NOMO-1 treated with DMSO at 0.1 percent for 48 hours (cell line): ENCODE data around the gene OR1D5.
"Not testable (repeated sequence)": the region's sequence is repeated elsewhere in the genome, so short reads cannot be mapped to it uniquely, and the experiment has no call there.

Experiments used
- DNase-seq: peaks from one replicate; lab custom pipeline; 2025; ENCODE audit not compliant: unreplicated experiment; lab: John Stamatoyannopoulos, UW

The OR1D5 gene

GRCh38 chr17:3032258-3033247, 30.9 kb downstream of the OR1D5 start:
- DNase-seq, result no peak

GRCh38 chr17:3030852-3031470, 32.4 kb downstream of the OR1D5 start:
- not testable (repeated sequence) for DNase-seq

DNA sequence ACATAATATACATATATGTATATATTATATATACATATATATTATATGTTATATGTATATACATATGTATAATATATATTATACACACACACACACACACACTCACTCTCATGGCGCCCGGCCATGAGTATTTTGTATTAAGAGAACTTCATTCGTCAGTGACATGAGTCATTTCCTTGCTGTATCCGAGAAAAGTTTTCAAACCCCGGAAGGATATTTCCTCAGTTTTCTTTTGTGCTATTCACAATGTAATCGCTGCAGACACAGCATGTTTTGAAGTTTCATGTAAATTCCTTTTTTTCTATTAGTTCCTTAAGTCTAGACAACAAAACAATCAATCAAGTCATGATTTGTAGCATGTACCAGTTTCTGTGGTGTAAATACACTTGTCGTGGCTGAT, 33.3 kb downstream of the OR1D5 start:
- DNase-seq, result peak; percentile 33

GRCh38 chr17:3029213-3029913, 34.0 kb downstream of the OR1D5 start:
- DNase-seq, result no peak

- DNase-seq, result no peak
Measured at GRCh38 chr17:3027786-3028532, 35.4 kb downstream of the OR1D5 start.

- DNase-seq, result no peak
Measured at GRCh38 chr17:3026856-3027751, 36.3 kb downstream of the OR1D5 start.

- DNase-seq, result no peak
Measured at GRCh38 chr17:3026125-3026855, 37.1 kb downstream of the OR1D5 start.

GRCh38 chr17:3025421-3026124, 37.8 kb downstream of the OR1D5 start:
- DNase-seq, result no peak

DNA sequence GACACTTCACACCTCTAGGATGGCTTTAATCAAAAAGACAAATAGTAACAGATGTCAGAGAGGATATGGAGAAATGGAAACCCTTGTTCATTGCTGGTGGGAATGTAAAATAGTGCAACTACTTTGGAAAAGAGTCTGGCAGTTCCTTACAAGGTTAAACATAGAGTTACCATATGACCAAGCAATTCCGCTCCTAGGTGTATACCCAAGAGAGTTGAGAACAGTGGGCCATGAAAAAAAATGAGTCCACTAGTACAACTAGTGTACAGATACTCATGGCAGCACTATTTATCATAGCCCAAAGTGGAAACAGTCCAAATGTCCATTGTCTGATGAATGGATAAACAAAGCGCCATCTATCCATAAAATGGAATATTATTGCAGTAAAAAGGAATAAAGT, 39.1 kb downstream of the OR1D5 start:
- no peak for DNase-seq

DNA sequence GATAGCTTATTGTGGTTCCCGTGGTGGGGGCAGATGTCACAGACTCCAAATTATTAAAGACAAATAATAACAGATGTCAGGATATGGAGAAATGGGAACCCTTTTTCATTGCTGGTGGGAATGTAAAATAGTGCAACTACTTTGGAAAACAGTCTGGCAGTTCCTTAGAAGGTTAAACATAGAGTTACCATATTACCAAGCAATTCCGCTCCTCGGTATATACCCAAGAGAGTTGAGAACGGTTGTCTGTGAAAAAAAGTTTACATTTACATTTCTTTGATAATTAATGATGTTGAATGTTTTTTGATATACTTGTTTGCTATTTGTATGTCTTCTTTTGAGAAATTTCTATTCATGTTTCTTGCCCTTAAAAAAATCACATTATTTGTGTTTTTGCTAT, 41.2 kb downstream of the OR1D5 start:
- no peak for DNase-seq

- no peak for DNase-seq
Measured at GRCh38 chr17:3020381-3020780, 43.0 kb downstream of the OR1D5 start.

GRCh38 chr17:3019761-3020160, 43.6 kb downstream of the OR1D5 start:
- DNase-seq, result no peak

DNA sequence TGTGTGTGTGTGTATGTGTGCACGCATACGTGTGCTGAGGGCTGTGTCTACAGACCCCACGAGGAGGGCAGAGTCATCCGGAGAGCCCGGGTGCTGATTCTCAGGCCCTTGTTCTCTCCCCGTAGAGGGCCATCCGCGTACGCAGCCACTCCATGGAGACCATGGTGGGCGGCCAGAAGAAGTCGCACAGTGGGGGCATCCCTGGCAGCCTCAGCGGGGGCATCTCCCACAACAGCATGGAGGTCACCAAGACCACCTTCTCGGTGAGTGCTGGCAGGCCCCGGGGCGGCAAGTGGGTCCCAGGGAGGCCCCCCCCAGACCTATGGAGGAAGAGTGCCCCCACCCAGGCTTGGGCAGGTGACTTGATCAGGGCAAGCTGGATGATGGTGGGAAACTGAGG, 45.5 kb downstream of the OR1D5 start:
- no peak for DNase-seq

GRCh38 chr17:3015890-3016289, 47.5 kb downstream of the OR1D5 start:
- no peak for DNase-seq

DNA sequence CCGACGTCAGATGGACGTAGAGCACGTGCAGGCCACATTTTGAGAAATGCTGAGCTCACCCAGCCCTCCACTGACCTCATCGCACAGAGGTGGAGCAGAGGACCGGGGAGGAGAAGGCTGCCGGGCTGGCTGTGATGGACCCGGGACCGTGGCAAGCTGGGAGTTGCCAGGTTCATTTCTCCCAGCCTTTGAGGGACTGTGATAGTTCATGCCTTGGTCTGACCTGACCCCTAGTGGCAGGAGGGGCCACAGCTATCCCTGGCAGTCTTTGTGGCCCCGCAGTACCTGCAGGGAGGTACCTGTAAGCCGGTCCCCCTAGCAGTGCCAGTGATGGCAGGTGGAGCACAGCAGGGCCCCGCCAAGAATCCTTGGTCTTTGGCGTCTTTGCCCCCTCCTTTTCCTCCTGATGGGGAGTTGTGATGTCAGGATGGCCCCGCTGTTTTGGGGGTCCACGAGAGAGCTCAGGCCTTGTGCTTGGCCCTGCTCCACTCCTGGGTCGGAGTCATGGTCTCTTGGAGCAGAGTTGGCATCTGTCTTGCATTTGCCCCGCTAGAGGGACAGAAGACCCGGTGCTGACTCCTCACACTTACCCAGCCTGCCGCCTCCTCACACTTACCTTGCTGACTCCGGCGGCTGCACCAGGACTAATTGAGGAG, 50.4 kb downstream of the OR1D5 start:
- peak; percentile 52 for DNase-seq
